ENCODE measurements around the gene RBM12.
A peak's percentile ranks its signal among the peaks of the same experiment; 100 is the strongest.

RBM12 gene

DNA sequence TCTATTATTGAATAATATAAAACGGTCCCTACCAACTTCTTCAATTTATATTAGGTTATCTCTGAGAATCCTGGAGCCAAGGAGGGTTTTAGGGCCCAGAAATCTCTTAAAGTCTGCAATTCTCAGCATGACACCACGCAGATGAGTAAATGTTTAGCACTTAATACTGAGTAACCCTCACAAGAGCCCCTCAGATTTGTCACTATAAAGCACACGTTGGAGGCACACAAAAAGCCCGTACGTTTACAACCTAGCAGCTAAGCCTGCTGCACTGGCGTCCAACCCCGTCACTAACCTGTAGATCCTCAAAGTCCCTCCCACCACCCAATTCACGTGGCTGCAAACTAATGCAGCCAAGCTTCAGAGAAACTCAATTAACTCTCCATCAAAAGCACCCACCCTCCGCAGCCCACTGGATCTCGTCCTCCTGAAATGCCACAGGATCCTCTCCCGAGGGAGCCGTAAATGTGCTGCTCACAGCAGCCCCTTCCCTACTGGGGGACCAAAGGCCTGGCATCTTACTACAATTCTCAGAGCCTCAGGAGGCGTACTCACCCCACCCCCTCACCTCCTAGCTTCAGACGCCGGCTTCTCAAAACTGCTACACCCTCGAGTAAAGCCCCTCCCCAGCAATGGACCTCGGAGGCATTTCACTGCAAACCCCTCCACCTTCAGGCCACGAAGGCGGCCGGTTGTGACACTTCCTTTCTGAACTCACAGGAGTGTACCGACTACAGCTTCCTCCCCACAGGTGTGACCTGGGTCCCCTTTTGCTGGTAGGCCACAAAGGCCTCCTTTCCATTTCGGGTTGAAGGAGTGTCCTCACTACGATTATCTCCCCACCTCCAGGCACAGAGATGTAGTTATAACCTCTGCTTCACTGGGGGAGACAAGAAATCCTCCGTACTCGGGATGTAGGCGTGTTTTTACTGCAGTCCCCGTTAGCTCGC is 909 bp downstream of the RBM12 start:
- Histone ChIP-seq H3K4me3 (ENCODE audit: low read length) (peak overlapping the region; percentile 96), H3K36me3 (ENCODE audit: control insufficient read depth, insufficient read depth, low read length, severe bottlenecking) (peaks cover 9% of the 10 kb centered on the region), H3K9me3 (ENCODE audit: control insufficient read depth, low read length) (no peaks in the 10 kb centered on the region), H3K4me1 (ENCODE audit: control insufficient read depth, insufficient read depth, low read length) (peaks cover 30% of the 10 kb centered on the region), H3K27me3 (replicated peaks; ENCODE audit: control insufficient read depth, insufficient read depth, low read length) (no peaks in the 10 kb centered on the region), H3K9ac (ENCODE audit: low read length) (peak overlapping the region; percentile 98)
- DNase-seq (ENCODE audit: low read depth), result peak; percentile 53

DNA sequence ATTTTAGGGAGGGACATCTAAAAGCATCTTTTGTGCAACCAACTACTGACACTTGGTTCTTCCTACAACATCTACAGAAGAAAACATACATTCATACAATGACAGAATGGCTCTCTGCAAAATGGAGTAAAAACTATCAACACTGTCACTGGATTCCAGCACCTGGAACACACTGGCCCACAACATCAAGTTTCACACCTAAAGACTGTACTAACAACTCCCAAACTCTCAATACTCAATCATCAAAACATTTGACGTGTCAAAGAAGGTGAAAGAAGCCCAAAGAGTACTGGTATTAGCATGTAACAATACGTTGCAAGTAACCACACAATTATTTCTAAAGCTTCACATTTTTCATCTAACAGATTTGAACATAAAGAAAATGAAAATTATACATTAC is 2.1 kb downstream of the RBM12 start:
- peaks cover 30% of the 10 kb centered on the region for H3K4me1 ChIP-seq (ENCODE audit: control insufficient read depth, insufficient read depth, low read length)
- DNase-seq (ENCODE audit: low read depth), result no peak
- no peaks in the 10 kb centered on the region for H3K9me3 ChIP-seq (ENCODE audit: control insufficient read depth, low read length)
- H3K36me3 ChIP-seq (ENCODE audit: control insufficient read depth, insufficient read depth, low read length, severe bottlenecking), result no peaks in the 10 kb centered on the region
- no peaks in the 10 kb centered on the region for H3K27me3 ChIP-seq (replicated peaks; ENCODE audit: control insufficient read depth, insufficient read depth, low read length)
- H3K4me3 ChIP-seq (ENCODE audit: low read length), result peak overlapping the region; percentile 96
- no peak overlapping the region for H3K9ac ChIP-seq (ENCODE audit: low read length)

DNA sequence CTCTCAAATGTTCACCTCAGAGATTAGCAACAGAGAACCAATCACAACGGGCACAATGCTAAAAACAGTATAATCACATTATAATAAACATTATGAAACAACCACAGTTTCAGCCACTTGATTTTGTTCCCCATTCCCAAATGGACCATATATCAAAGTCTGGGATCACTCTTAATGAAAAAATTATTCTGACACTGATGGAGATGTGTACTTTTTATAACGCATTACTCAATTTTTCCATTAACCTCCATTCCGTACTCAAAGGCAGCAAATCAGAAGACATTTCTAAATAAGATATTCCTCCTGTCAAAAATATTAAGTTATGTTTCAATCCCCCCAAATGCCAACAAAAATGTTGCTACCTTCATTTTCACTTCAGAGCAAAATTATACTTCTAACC is 2.8 kb downstream of the RBM12 start:
- Histone ChIP-seq H3K9me3 (ENCODE audit: control insufficient read depth, low read length) (no peaks in the 10 kb centered on the region), H3K4me3 (ENCODE audit: low read length) (peak overlapping the region; percentile 96)

DNA sequence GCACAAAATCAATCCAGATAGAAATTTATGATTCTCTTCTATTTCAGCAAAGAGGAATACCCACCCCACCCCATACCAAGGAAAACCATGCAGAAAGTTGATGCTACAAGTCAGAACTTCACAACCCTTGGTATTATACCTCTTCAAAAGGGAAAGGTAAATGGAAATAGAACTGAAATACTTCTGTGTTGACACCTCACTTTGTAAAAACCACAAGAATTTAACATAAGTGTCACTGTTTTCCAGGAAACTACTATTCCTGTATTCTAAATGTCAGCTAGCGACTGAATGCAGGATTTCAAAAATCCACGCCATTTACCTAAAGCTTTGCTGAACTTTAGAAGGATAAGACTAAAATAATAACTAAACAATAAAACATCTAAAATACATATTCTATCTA is 3.6 kb downstream of the RBM12 start:
- Histone ChIP-seq H3K27me3 (replicated peaks; ENCODE audit: control insufficient read depth, insufficient read depth, low read length) (no peaks in the 10 kb centered on the region), H3K4me3 (ENCODE audit: low read length) (peak overlapping the region; percentile 96), H3K36me3 (ENCODE audit: control insufficient read depth, insufficient read depth, low read length, severe bottlenecking) (no peaks in the 10 kb centered on the region), H3K9me3 (ENCODE audit: control insufficient read depth, low read length) (no peaks in the 10 kb centered on the region), H3K9ac (ENCODE audit: low read length) (peak overlapping the region; percentile 6), H3K4me1 (ENCODE audit: control insufficient read depth, insufficient read depth, low read length) (peaks cover 30% of the 10 kb centered on the region)
- DNase-seq (ENCODE audit: low read depth), result no peak

More for the DNA sequence above, 2.8 kb downstream of the RBM12 start:
- DNase-seq (ENCODE audit: low read depth), result no peak
- Histone ChIP-seq H3K36me3 (ENCODE audit: control insufficient read depth, insufficient read depth, low read length, severe bottlenecking) (no peaks in the 10 kb centered on the region), H3K27me3 (replicated peaks; ENCODE audit: control insufficient read depth, insufficient read depth, low read length) (no peaks in the 10 kb centered on the region), H3K9ac (ENCODE audit: low read length) (no peak overlapping the region), H3K4me1 (ENCODE audit: control insufficient read depth, insufficient read depth, low read length) (peaks cover 30% of the 10 kb centered on the region)

DNA sequence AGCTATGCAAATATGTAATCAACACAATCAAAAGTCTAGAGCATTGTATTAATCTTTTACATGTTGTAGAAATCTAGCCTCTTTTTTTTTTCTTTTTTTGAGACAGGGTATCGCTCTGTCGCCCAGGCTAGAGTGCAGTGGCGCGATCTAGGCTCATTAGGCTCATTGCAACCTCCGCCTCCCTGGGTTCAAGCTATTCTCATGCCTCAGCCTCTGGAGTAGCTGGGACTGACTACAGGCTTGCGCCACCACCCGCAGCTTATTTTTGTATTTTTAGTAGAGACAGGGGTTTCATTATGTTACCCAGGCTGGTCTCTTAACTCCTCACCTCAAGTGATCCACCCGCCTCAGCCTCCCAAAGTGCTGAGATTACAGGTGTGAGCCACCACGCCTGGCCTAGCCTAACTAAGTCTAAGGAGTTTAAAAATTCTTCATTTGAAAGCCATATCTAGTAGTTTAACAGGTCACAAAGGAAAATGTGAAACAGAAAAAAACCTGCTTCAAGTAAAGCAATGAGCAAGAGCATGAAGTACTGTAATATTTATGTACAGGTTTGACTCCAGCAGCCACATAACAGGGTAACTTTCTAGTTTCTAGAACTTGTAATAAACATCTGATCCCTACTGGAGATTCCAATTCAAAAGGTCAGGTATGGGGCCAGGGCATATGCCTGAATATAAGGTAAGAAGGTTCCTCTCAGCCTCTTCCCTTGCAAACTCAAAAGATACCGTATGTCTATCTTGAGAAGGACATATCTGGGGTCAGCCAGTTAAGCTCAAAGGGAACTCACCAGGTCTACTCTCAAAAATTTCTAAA is 4.4 kb downstream of the RBM12 start:
- Histone ChIP-seq H3K4me1 (ENCODE audit: control insufficient read depth, insufficient read depth, low read length) (peaks cover 30% of the 10 kb centered on the region), H3K4me3 (ENCODE audit: low read length) (peak overlapping the region; percentile 96), H3K9ac (ENCODE audit: low read length) (no peak overlapping the region), H3K27me3 (replicated peaks; ENCODE audit: control insufficient read depth, insufficient read depth, low read length) (no peaks in the 10 kb centered on the region), H3K9me3 (ENCODE audit: control insufficient read depth, low read length) (no peaks in the 10 kb centered on the region), H3K36me3 (ENCODE audit: control insufficient read depth, insufficient read depth, low read length, severe bottlenecking) (no peaks in the 10 kb centered on the region)
- no peak for DNase-seq (ENCODE audit: low read depth)

DNA sequence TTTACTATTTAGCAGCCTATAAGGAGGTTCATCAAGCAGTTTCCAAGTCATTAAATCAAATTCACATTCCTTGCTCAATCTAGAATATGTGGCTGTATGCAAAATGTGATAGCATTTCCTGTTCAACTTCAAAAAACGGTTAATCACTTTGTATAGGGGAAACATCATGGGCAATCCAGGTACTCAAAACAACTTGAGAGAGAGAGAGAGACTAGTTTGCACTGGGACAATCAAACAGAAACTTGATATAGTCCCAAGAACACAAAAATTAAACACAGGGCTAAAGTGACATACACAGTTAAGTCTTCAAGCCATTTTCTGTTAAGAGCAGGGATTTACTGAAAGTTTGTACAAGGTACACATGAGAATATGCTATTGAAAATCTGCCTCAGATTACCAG is 7.4 kb downstream of the RBM12 start:
- H3K4me3 ChIP-seq (ENCODE audit: low read length), result no peak overlapping the region
- no peaks in the 10 kb centered on the region for H3K27me3 ChIP-seq (replicated peaks; ENCODE audit: control insufficient read depth, insufficient read depth, low read length)
- no peak for DNase-seq (ENCODE audit: low read depth)
- no peak overlapping the region for H3K9ac ChIP-seq (ENCODE audit: low read length)
- peaks cover 28% of the 10 kb centered on the region for H3K36me3 ChIP-seq (ENCODE audit: control insufficient read depth, insufficient read depth, low read length, severe bottlenecking)
- no peaks in the 10 kb centered on the region for H3K9me3 ChIP-seq (ENCODE audit: control insufficient read depth, low read length)
- H3K4me1 ChIP-seq (ENCODE audit: control insufficient read depth, insufficient read depth, low read length), result peaks cover 18% of the 10 kb centered on the region

DNA sequence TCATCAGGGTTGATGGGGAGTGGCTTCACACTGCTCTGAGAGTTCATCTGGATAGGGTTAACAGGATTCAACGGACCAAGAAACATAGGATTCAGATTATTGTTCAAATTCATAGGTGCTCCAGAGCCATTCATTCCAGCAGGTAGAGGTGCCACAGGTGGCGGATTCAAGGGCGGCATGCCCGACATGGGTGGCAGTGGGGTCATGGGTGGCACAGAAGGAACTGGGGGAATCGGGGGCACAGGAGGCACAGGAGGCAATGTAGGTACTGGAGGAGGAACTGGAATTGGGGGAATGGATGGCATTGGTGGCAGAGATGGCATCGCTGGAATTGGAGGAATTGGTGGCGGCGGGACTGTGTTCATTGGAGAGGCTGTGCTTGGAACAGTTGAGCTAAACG is 10.3 kb downstream of the RBM12 start:
- no peak for DNase-seq (ENCODE audit: low read depth)
- Histone ChIP-seq H3K36me3 (ENCODE audit: control insufficient read depth, insufficient read depth, low read length, severe bottlenecking) (peaks cover 35% of the 10 kb centered on the region), H3K27me3 (replicated peaks; ENCODE audit: control insufficient read depth, insufficient read depth, low read length) (no peaks in the 10 kb centered on the region), H3K4me3 (ENCODE audit: low read length) (no peak overlapping the region), H3K4me1 (ENCODE audit: control insufficient read depth, insufficient read depth, low read length) (peaks cover 2% of the 10 kb centered on the region), H3K9me3 (ENCODE audit: control insufficient read depth, low read length) (no peaks in the 10 kb centered on the region), H3K9ac (ENCODE audit: low read length) (no peak overlapping the region)

DNA sequence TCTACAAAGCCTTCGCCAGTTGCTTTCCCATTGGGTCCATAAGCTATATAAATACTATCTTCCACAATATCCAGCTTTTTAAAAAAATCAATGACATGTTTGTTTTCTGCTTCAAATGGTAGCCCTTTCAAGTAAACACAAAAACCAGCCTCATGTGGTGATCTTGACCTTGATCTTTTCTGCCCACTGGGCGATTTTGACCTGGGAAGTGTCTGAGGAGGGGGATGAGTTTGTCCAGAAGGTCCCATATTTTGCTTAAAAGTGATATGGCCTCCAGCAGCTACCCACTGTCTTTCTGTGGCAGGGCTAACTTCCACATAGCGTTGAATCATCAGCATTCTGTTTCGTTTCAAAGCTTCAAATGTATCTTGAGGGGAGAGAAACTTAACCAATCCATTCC is 10.8 kb downstream of the RBM12 start:
- H3K9me3 ChIP-seq (ENCODE audit: control insufficient read depth, low read length), result no peaks in the 10 kb centered on the region
- peaks cover 7% of the 10 kb centered on the region for H3K4me1 ChIP-seq (ENCODE audit: control insufficient read depth, insufficient read depth, low read length)
- no peaks in the 10 kb centered on the region for H3K27me3 ChIP-seq (replicated peaks; ENCODE audit: control insufficient read depth, insufficient read depth, low read length)
- H3K36me3 ChIP-seq (ENCODE audit: control insufficient read depth, insufficient read depth, low read length, severe bottlenecking), result peaks cover 35% of the 10 kb centered on the region
- no peak for DNase-seq (ENCODE audit: low read depth)
- no peak overlapping the region for H3K4me3 ChIP-seq (ENCODE audit: low read length)
- no peak overlapping the region for H3K9ac ChIP-seq (ENCODE audit: low read length)

DNA sequence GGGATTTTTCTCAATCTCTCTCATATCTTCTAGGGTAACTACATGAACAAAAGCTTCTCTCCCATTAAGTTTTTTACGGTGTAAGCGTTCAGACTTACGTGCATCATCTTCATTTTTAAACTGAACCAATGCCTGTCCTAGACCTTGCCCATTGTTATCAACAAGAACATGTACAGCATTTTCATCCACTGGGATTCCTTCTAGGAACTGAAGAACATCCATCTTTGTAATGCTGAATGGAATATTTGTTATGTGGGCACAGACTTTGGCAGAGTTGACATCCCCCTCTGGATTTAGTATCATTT is 11.3 kb downstream of the RBM12 start:
- Histone ChIP-seq H3K4me1 (ENCODE audit: control insufficient read depth, insufficient read depth, low read length) (peaks cover 10% of the 10 kb centered on the region), H3K9ac (ENCODE audit: low read length) (no peak overlapping the region), H3K4me3 (ENCODE audit: low read length) (no peak overlapping the region), H3K9me3 (ENCODE audit: control insufficient read depth, low read length) (no peaks in the 10 kb centered on the region), H3K27me3 (replicated peaks; ENCODE audit: control insufficient read depth, insufficient read depth, low read length) (no peaks in the 10 kb centered on the region), H3K36me3 (ENCODE audit: control insufficient read depth, insufficient read depth, low read length, severe bottlenecking) (peaks cover 35% of the 10 kb centered on the region)
- DNase-seq (ENCODE audit: low read depth), result no peak

DNA sequence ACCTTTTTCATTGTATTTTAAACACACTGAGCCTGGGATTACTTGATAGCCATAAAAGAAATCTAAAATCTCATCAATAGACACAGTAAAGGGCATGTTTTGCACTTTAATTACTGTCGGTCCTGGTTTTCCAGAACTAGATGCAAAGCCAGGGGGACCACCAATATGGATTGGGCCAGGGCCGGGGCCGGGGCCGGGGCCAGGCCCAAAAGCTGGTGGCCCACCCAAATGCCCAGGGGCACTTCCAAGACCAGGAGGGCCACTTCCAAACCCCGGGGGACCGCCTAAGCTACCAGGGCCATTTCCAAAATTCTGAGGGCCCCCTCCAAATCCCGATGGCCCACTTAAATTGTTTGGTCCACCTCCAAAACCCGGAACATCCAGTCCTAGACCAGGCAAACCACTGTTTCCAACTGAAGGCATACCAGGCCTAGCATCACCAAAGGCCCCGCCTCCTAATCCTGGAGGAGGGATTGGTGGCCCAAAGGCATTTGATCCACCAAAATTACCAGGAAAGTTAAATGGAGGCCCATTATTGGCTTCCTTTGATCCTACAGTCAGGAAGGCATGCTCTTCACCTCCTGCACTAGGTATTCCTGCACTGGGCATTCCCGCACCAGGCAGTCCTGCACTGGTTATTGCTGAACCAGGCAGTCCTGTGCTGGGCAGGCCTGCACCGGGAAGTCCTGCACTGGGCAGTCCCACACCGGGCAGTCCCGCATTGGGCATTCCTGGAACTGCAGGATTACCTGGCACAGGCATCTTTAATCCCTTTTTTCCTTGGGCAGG is 11.9 kb downstream of the RBM12 start:
- Histone ChIP-seq H3K27me3 (replicated peaks; ENCODE audit: control insufficient read depth, insufficient read depth, low read length) (no peaks in the 10 kb centered on the region), H3K36me3 (ENCODE audit: control insufficient read depth, insufficient read depth, low read length, severe bottlenecking) (peaks cover 35% of the 10 kb centered on the region), H3K4me1 (ENCODE audit: control insufficient read depth, insufficient read depth, low read length) (peaks cover 10% of the 10 kb centered on the region), H3K9me3 (ENCODE audit: control insufficient read depth, low read length) (no peaks in the 10 kb centered on the region), H3K4me3 (ENCODE audit: low read length) (no peak overlapping the region), H3K9ac (ENCODE audit: low read length) (no peak overlapping the region)
- DNase-seq (ENCODE audit: low read depth), result no peak

DNA sequence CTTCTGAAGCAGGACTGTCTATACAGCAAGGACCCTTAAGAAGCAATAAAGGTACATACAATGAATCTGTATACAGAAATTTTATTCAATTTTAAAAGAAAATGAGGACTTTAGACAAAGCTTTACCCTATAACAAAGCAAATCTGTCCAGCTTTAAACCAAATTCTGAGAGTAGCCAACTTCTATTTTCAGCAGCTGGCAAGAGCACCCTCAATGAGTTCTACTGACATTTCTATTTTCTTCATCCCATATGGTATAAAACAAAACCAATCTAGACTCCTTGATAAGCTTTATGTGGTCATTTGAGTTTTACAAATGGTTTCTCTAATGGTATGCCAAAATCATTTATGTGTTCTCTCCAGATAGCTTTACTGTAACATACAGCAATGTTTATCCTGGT is 12.7 kb downstream of the RBM12 start:
- Histone ChIP-seq H3K36me3 (ENCODE audit: control insufficient read depth, insufficient read depth, low read length, severe bottlenecking) (peaks cover 35% of the 10 kb centered on the region), H3K4me3 (ENCODE audit: low read length) (no peak overlapping the region), H3K4me1 (ENCODE audit: control insufficient read depth, insufficient read depth, low read length) (peaks cover 10% of the 10 kb centered on the region), H3K27me3 (replicated peaks; ENCODE audit: control insufficient read depth, insufficient read depth, low read length) (no peaks in the 10 kb centered on the region), H3K9me3 (ENCODE audit: control insufficient read depth, low read length) (no peaks in the 10 kb centered on the region), H3K9ac (ENCODE audit: low read length) (no peak overlapping the region)
- no peak for DNase-seq (ENCODE audit: low read depth)
